HCT116 (cell line): ENCODE results near the gene OCRL. TPM values are rescaled to one million over a fixed set of nuclear protein-coding genes. Genes with fewer than 3 reads are reported as not detected.

Source experiments
- ATAC-seq: fragments of 200-7000 bp; cut with Tn5 transposase; 2 replicates; pipeline ENCODE4 v1.9.1; 2020; ENCODE audit warnings: mild to moderate bottlenecking, moderate library complexity
- BruUV-seq: library from RNA; stranded (reverse); fragments of 400-500 nt; replicated peaks from 2 replicates; lab custom pipeline; 2021; lab: Mats Ljungman, UMichigan
- CTCF ChIA-PET: fragments of 300-600 bp; sonication (Branson Sonifier 250); formaldehyde crosslinking; loops from one replicate; lab custom pipeline; 2021; ENCODE audit warnings: antibody characterized with exemption; lab: Charles Lee
- POLR2A ChIA-PET: fragments of 300-600, 350-600 bp; sonication (Branson Sonifier 250); formaldehyde crosslinking; loops from one replicate; lab custom pipeline; 2021; ENCODE audit warnings: antibody characterized with exemption; lab: Charles Lee
- RAD21 ChIA-PET, 2 experiments: fragments of 300-600 bp; sonication (Branson Sonifier 250); formaldehyde crosslinking; loops; one replicate each; lab custom pipeline; 2023; ENCODE audit warnings: low total read pairs in 2 of 2; ENCODE audit not compliant: uncharacterized antibody in 2 of 2, unreplicated experiment in 2 of 2, low non-redundant PET in 1 of 2; lab: Charles Lee
- DNase-seq: peaks from one replicate; pipeline ENCODE4 v3.0.0-alpha.2; 2010; ENCODE audit warnings: low read depth, low spot score
- H2AFZ ChIP-seq: fragments of 200-600 bp; shearing (Covaris generic), sonication (generic); 2 replicates; pipeline ENCODE4 v1.6.1; 2017; ENCODE audit warnings: low read depth, mixed run types, mixed read lengths, antibody characterized with exemption, low read length; ENCODE audit not compliant: poor library complexity, severe bottlenecking
- H3K27ac ChIP-seq: 2 replicates; pipeline ENCODE4 v1.5.1; 2012; ENCODE audit warnings: low read depth, low read length
- H3K27me3 ChIP-seq: fragments of 200-600 bp; sonication (generic); 2 replicates; pipeline ENCODE4 v1.6.1; 2016; ENCODE audit warnings: mixed run types, low read length, mixed read lengths; ENCODE audit not compliant: insufficient read depth
- H3K36me3 ChIP-seq, 2 experiments: fragments of 200-500 bp in 1 of 2; fragments of 200-600 bp in 1 of 2; sonication (Bioruptor generic) in 1 of 2; sonication (generic) in 1 of 2; 2 replicates each; pipeline versions ENCODE4 v1.5.1 to v1.6.1; 2014 to 2016; ENCODE audit warnings: low read length in 2 of 2, inconsistent platforms in 1 of 2, mixed read lengths in 1 of 2, mixed run types in 1 of 2; ENCODE audit not compliant: insufficient read depth in 2 of 2, control insufficient read depth in 1 of 2
- H3K4me1 ChIP-seq, 2 experiments: fragments of 200-600 bp in 1 of 2; sonication (generic) in 1 of 2; 2 replicates each; pipeline versions ENCODE4 v1.5.1 to v1.6.1; 2012 to 2017; ENCODE audit warnings: low read length in 2 of 2, inconsistent platforms in 1 of 2, mild to moderate bottlenecking in 1 of 2, mixed read lengths in 1 of 2, mixed run types in 1 of 2, moderate library complexity in 1 of 2; ENCODE audit not compliant: insufficient read depth in 2 of 2, control insufficient read depth in 1 of 2
- H3K4me2 ChIP-seq: fragments of 200-600 bp; sonication (generic); 2 replicates; pipeline ENCODE4 v1.6.1; 2017; ENCODE audit warnings: mixed run types, low read length, mixed read lengths
- H3K4me3 ChIP-seq, 2 experiments: fragments of 200-600 bp in 1 of 2; sonication (generic) in 1 of 2; replicated peaks in 1 of 2; 2 replicates each; pipeline ENCODE4 v1.5.1; 2011 to 2016; ENCODE audit warnings: low read length in 2 of 2, control low read depth in 1 of 2, low read depth in 1 of 2, mild to moderate bottlenecking in 1 of 2, mixed read lengths in 1 of 2, mixed run types in 1 of 2
- H3K79me2 ChIP-seq: fragments of 200-600 bp; sonication (generic); 2 replicates; pipeline ENCODE4 v1.6.1; 2017; ENCODE audit warnings: mild to moderate bottlenecking, mixed run types, low read length, moderate library complexity, mixed read lengths; ENCODE audit not compliant: insufficient read depth
- H3K9ac ChIP-seq: fragments of 200-600 bp; sonication (generic); 2 replicates; pipeline ENCODE4 v1.6.1; 2016; ENCODE audit warnings: low read length, mixed read lengths
- H3K9me2 ChIP-seq: fragments of 200-600 bp; sonication (generic), shearing (Covaris generic); 2 replicates; pipeline ENCODE4 v1.6.1; 2017; ENCODE audit warnings: mixed run types, mild to moderate bottlenecking, moderate library complexity; ENCODE audit not compliant: insufficient read depth
- H3K9me3 ChIP-seq, 2 experiments: fragments of 200-500 bp in 1 of 2; fragments of 200-600 bp in 1 of 2; sonication (Bioruptor generic) in 1 of 2; sonication (generic) in 1 of 2; 2 replicates each; pipeline ENCODE4 v1.6.1; 2014 to 2017; ENCODE audit warnings: low read length in 2 of 2, mixed read lengths in 2 of 2, inconsistent platforms in 1 of 2, low read depth in 1 of 2, mild to moderate bottlenecking in 1 of 2, mixed run types in 1 of 2, moderate library complexity in 1 of 2; ENCODE audit not compliant: control insufficient read depth in 1 of 2, insufficient read depth in 1 of 2
- H4K20me1 ChIP-seq: fragments of 200-600 bp; sonication (generic), shearing (Covaris generic); 2 replicates; pipeline ENCODE4 v1.6.1; 2017; ENCODE audit warnings: mixed run types, mild to moderate bottlenecking, moderate library complexity; ENCODE audit not compliant: insufficient read depth
- CBX3 ChIP-seq: IDR thresholded peaks from 2 replicates; pipeline ENCODE4 v1.6.1; 2012; ENCODE audit warnings: low read depth
- EGR1 ChIP-seq: IDR thresholded peaks from 2 replicates; pipeline ENCODE4 v1.6.1; 2012; ENCODE audit warnings: low read depth
- ELF1 ChIP-seq: IDR thresholded peaks from 2 replicates; pipeline ENCODE4 v1.6.1; 2012; ENCODE audit warnings: low read depth, borderline replicate concordance
- EZH2phosphoT487 ChIP-seq: fragments of 200-600 bp; IDR thresholded peaks from 2 replicates; pipeline ENCODE4 v1.6.1; 2018; ENCODE audit warnings: antibody characterized with exemption, borderline replicate concordance
- FOSL1 ChIP-seq: IDR thresholded peaks from 2 replicates; pipeline ENCODE4 v1.6.1; 2012; ENCODE audit warnings: low read depth
- JUND ChIP-seq: IDR thresholded peaks from 2 replicates; pipeline ENCODE4 v1.6.1; 2012
- SIN3A ChIP-seq: IDR thresholded peaks from 2 replicates; pipeline ENCODE4 v1.6.1; 2012; ENCODE audit warnings: low read depth
- SP1 ChIP-seq: IDR thresholded peaks from 2 replicates; pipeline ENCODE4 v1.6.1; 2012; ENCODE audit warnings: low read depth
- SRF ChIP-seq: IDR thresholded peaks from 2 replicates; pipeline ENCODE4 v1.6.1; 2012; ENCODE audit warnings: low read depth
- TCF7L2 ChIP-seq: IDR thresholded peaks from 2 replicates; pipeline ENCODE4 v1.7.0; 2011; ENCODE audit warnings: borderline replicate concordance, inconsistent platforms; ENCODE audit not compliant: insufficient read depth, insufficient read length; ENCODE audit errors: extremely low read depth
- ZFX ChIP-seq: fragments of 450-650 bp; IDR thresholded peaks from 2 replicates; pipeline ENCODE4 v1.6.1; 2017
- ZNF274 ChIP-seq: fragments of 200-500 bp; sonication (Bioruptor generic); IDR thresholded peaks from 2 replicates; pipeline ENCODE4 v1.6.1; 2014; ENCODE audit warnings: mild to moderate bottlenecking, low read depth, low read length, inconsistent platforms
- intact Hi-C: fragments of 100-400 bp; cut with micrococcal nuclease; formaldehyde crosslinking; loops from 2 replicates; pipeline ENCODE4 v1.10.0; 2022
- total RNA-seq: library from RNA; stranded (reverse); gene quantifications from one replicate; pipeline ENCODE4 v1.2.1, GENCODE V29; 2021; ENCODE audit not compliant: unreplicated experiment
- TF ChIP-seq, protein P1 (sequence below), 3 experiments: fragments of 200-600 bp in 1 of 3; sonication (generic) in 1 of 3; IDR thresholded peaks in 2 of 3; conservative IDR thresholded peaks in 1 of 3; 2 replicates each; pipeline ENCODE4 v1.5.1; 2012 to 2017; ENCODE audit warnings: low read depth in 2 of 3, low read length in 2 of 3, antibody characterized with exemption in 1 of 3, borderline replicate concordance in 1 of 3, control low read depth in 1 of 3, mild to moderate bottlenecking in 1 of 3, mixed read lengths in 1 of 3, mixed run types in 1 of 3, moderate library complexity in 1 of 3; ENCODE audit not compliant: insufficient read depth in 1 of 3
- TF ChIP-seq, protein P2 (sequence below): IDR thresholded peaks from 2 replicates; pipeline ENCODE4 v1.6.1; 2012
- TF ChIP-seq, protein P3 (sequence below): IDR thresholded peaks from 2 replicates; pipeline ENCODE4 v1.6.1; 2012; ENCODE audit warnings: low read depth
- TF ChIP-seq, protein P4 (sequence below): IDR thresholded peaks from 2 replicates; pipeline ENCODE4 v1.6.1; 2012

OCRL gene
- total RNA-seq, 1 experiment from 2014 or later: 19.8 TPM

DNA sequence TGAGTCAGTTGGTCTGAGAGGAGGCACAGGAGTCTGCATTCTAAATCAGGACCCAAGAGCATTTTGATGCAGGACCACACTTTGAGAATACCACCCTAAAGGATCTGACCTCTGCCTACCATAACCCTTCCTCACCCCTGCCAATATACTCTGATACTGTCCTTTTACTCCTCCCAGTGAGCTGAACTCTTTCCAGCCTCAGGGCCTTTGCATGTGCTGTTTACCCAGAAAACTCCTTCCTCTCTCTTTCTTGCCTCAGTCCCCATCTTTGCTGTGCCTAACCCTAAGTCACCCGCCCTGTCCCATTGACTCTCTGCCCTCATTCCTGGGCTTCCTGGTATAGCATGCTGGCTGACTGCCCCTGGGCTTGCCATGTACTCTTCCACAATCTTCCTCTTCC, 54.7 kb downstream of the OCRL start:
- CTCF ChIA-PET: no interaction called here
- H3K4me3 ChIP-seq: no peak overlapping the region
- no peak overlapping the region for H3K27ac ChIP-seq
- peaks cover 5 to 8% of the 10 kb centered on the region in 2 experiments for H3K4me1 ChIP-seq
- no peaks in the 10 kb centered on the region for H3K36me3 ChIP-seq
- no peaks in the 10 kb centered on the region for H3K9me3 ChIP-seq
- no peak overlapping the region for H3K4me2 ChIP-seq
- no peaks in the 10 kb centered on the region for H3K79me2 ChIP-seq
- POLR2A ChIA-PET: no interaction called here
- intact Hi-C loops: no loop called here
- no TSS peak for BruUV-seq
- ATAC-seq: no peak
- H3K9me2 ChIP-seq: no peaks in the 10 kb centered on the region
- no peak overlapping the region for H2AFZ ChIP-seq
- TF ChIP-seq, protein P1, sequence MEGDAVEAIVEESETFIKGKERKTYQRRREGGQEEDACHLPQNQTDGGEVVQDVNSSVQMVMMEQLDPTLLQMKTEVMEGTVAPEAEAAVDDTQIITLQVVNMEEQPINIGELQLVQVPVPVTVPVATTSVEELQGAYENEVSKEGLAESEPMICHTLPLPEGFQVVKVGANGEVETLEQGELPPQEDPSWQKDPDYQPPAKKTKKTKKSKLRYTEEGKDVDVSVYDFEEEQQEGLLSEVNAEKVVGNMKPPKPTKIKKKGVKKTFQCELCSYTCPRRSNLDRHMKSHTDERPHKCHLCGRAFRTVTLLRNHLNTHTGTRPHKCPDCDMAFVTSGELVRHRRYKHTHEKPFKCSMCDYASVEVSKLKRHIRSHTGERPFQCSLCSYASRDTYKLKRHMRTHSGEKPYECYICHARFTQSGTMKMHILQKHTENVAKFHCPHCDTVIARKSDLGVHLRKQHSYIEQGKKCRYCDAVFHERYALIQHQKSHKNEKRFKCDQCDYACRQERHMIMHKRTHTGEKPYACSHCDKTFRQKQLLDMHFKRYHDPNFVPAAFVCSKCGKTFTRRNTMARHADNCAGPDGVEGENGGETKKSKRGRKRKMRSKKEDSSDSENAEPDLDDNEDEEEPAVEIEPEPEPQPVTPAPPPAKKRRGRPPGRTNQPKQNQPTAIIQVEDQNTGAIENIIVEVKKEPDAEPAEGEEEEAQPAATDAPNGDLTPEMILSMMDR (IDR thresholded peaks at IDR 0.05 in 2 of 3, conservative IDR thresholded peaks at IDR 0.05 in 1 of 3; ENCODE audit: borderline replicate concordance in 1 of 3, insufficient read depth in 1 of 3, low read depth in 2 of 3, low read length in 2 of 3): no peak
- TF ChIP-seq SP1 (no peak), EGR1 (no peak), SIN3A (no peak), ZFX (no peak), JUND (no peak), ZNF274 (no peak)
- TF ChIP-seq, protein P2, sequence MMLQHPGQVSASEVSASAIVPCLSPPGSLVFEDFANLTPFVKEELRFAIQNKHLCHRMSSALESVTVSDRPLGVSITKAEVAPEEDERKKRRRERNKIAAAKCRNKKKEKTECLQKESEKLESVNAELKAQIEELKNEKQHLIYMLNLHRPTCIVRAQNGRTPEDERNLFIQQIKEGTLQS: no peak
- RAD21 ChIA-PET: no interaction called here
- no peaks in the 10 kb centered on the region for H4K20me1 ChIP-seq
- no peak for DNase-seq
- no peaks in the 10 kb centered on the region for H3K27me3 ChIP-seq
- H3K9ac ChIP-seq: no peak overlapping the region

DNA sequence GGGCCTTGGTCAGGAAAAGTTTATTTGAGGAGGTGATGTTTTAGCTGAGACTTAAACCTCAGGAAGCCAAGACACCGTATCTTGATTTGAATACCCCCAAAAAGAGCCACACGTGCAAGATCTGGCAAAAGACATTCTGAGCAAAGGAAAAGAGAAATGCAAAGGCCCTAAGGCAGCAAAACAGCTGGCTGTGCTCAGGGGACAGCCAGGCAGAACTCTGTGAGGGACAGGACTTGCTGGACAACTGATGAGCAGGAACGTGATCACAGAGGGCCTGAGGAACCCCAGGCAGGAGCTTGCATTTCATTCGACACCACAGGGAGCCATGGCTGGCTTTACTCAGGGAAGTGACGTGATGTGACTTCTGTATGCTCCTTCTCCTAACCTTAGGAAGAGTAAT, 56.0 kb downstream of the OCRL start:
- RAD21 ChIA-PET: no interaction called here
- H3K27ac ChIP-seq: no peak overlapping the region
- H3K9me2 ChIP-seq: no peaks in the 10 kb centered on the region
- ATAC-seq (no peak), DNase-seq (no peak)
- H3K36me3 ChIP-seq: no peaks in the 10 kb centered on the region
- no peak overlapping the region for H2AFZ ChIP-seq
- POLR2A ChIA-PET: no interaction called here
- no peaks in the 10 kb centered on the region for H3K79me2 ChIP-seq
- H3K27me3 ChIP-seq: no peaks in the 10 kb centered on the region
- H3K4me3 ChIP-seq: no peak overlapping the region
- H3K4me2 ChIP-seq: no peak overlapping the region
- CTCF ChIA-PET: no interaction called here
- H4K20me1 ChIP-seq: no peaks in the 10 kb centered on the region
- H3K9ac ChIP-seq: no peak overlapping the region
- no peaks in the 10 kb centered on the region for H3K9me3 ChIP-seq
- no TSS peak for BruUV-seq
- intact Hi-C loops: no loop called here
- H3K4me1 ChIP-seq: peaks cover 5 to 8% of the 10 kb centered on the region in 2 experiments
- no peak for TF ChIP-seq EGR1
- TF ChIP-seq EZH2phosphoT487: no peak
- no peak for TF ChIP-seq FOSL1
- TF ChIP-seq, protein P3, sequence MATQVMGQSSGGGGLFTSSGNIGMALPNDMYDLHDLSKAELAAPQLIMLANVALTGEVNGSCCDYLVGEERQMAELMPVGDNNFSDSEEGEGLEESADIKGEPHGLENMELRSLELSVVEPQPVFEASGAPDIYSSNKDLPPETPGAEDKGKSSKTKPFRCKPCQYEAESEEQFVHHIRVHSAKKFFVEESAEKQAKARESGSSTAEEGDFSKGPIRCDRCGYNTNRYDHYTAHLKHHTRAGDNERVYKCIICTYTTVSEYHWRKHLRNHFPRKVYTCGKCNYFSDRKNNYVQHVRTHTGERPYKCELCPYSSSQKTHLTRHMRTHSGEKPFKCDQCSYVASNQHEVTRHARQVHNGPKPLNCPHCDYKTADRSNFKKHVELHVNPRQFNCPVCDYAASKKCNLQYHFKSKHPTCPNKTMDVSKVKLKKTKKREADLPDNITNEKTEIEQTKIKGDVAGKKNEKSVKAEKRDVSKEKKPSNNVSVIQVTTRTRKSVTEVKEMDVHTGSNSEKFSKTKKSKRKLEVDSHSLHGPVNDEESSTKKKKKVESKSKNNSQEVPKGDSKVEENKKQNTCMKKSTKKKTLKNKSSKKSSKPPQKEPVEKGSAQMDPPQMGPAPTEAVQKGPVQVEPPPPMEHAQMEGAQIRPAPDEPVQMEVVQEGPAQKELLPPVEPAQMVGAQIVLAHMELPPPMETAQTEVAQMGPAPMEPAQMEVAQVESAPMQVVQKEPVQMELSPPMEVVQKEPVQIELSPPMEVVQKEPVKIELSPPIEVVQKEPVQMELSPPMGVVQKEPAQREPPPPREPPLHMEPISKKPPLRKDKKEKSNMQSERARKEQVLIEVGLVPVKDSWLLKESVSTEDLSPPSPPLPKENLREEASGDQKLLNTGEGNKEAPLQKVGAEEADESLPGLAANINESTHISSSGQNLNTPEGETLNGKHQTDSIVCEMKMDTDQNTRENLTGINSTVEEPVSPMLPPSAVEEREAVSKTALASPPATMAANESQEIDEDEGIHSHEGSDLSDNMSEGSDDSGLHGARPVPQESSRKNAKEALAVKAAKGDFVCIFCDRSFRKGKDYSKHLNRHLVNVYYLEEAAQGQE: no peak
- no peak for TF ChIP-seq ELF1
- no peak for TF ChIP-seq TCF7L2
- TF ChIP-seq CBX3: no peak
- no peak for TF ChIP-seq SRF
- TF ChIP-seq, protein P4, sequence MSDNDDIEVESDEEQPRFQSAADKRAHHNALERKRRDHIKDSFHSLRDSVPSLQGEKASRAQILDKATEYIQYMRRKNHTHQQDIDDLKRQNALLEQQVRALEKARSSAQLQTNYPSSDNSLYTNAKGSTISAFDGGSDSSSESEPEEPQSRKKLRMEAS: no peak
- TF ChIP-seq, protein P2: no peak
- TF ChIP-seq ZNF274: no peak
